WTC11 (cell line): ENCODE data around the gene MUC6.

Experiments used
- ARID4B ChIP-seq: sonication (generic); formaldehyde crosslinking; IDR thresholded peaks from 2 replicates; pipeline ENCODE4 v1.8.0; 2023; ENCODE audit warnings: missing genetic modification reagents, mild to moderate bottlenecking, borderline replicate concordance
- ATF1 ChIP-seq: sonication (generic); formaldehyde crosslinking; IDR thresholded peaks from 2 replicates; pipeline ENCODE4 v1.8.1; 2023; ENCODE audit warnings: mild to moderate bottlenecking, moderate library complexity, missing genetic modification reagents
- CTCF ChIP-seq: fragments of 200-600 bp; IDR thresholded peaks from 2 replicates; pipeline ENCODE4 v1.8.0; 2022; ENCODE audit warnings: antibody characterized with exemption
- ERG ChIP-seq: fragments of 250-450 bp; sonication (Bioruptor Pico); IDR thresholded peaks from 2 replicates; pipeline ENCODE4 v1.8.0; 2021; ENCODE audit warnings: mild to moderate bottlenecking
- HMGXB4 ChIP-seq: sonication (generic); formaldehyde crosslinking; IDR thresholded peaks from 2 replicates; pipeline ENCODE4 v1.8.1; 2023; ENCODE audit warnings: mild to moderate bottlenecking, moderate library complexity, missing genetic modification reagents
- MAX ChIP-seq: sonication (generic); formaldehyde crosslinking; IDR thresholded peaks from 2 replicates; pipeline ENCODE4 v1.8.0; 2022; ENCODE audit warnings: mild to moderate bottlenecking, missing genetic modification reagents
- NR3C1 ChIP-seq: sonication (generic); formaldehyde crosslinking; conservative IDR thresholded peaks from 2 replicates; pipeline ENCODE4 v1.8.1; 2023; ENCODE audit warnings: low read depth, mild to moderate bottlenecking, missing genetic modification reagents
- TCF7 ChIP-seq: sonication (generic); formaldehyde crosslinking; IDR thresholded peaks from 2 replicates; pipeline ENCODE4 v1.8.0; 2022; ENCODE audit warnings: mild to moderate bottlenecking, low read depth, missing genetic modification reagents, moderate library complexity
- TEAD4 ChIP-seq: sonication (generic); formaldehyde crosslinking; IDR thresholded peaks from 2 replicates; pipeline ENCODE4 v1.8.0; 2022; ENCODE audit warnings: mild to moderate bottlenecking, missing genetic modification reagents
- USF2 ChIP-seq: sonication (generic); formaldehyde crosslinking; IDR thresholded peaks from 2 replicates; pipeline ENCODE4 v1.8.1; 2023; ENCODE audit warnings: mild to moderate bottlenecking, missing genetic modification reagents, moderate library complexity

- no peak for TF ChIP-seq CTCF
- no peak for TF ChIP-seq TEAD4
- TF ChIP-seq ARID4B = no peak
- TF ChIP-seq HMGXB4 (CRISPR knock-in tag) = no peak
- no peak for TF ChIP-seq ERG
- TF ChIP-seq MAX (CRISPR knock-in tag) = no peak
- no peak for TF ChIP-seq NR3C1
- TF ChIP-seq USF2 (CRISPR knock-in tag) = no peak
- TF ChIP-seq ATF1 (CRISPR knock-in tag) = no peak
- no peak for TF ChIP-seq TCF7 (CRISPR knock-in tag)
Measured at GRCh38 chr11:1042626-1043562, 6.4 kb upstream of the MUC6 start.
